Aortic smooth muscle cell (primary cell): ENCODE data around the gene MYCN. TPM values are rescaled to one million over a fixed set of nuclear protein-coding genes. Genes with fewer than 3 reads are reported as not detected.

Source experiments
- total RNA-seq: library from RNA; depleted of rRNA; stranded (reverse); fragments of >200 nt; gene quantifications from 2 replicates; pipeline ENCODE4 v1.2.3, GENCODE V29; 2014

The MYCN gene
- not detected in 2 replicates for total RNA-seq

DNA sequence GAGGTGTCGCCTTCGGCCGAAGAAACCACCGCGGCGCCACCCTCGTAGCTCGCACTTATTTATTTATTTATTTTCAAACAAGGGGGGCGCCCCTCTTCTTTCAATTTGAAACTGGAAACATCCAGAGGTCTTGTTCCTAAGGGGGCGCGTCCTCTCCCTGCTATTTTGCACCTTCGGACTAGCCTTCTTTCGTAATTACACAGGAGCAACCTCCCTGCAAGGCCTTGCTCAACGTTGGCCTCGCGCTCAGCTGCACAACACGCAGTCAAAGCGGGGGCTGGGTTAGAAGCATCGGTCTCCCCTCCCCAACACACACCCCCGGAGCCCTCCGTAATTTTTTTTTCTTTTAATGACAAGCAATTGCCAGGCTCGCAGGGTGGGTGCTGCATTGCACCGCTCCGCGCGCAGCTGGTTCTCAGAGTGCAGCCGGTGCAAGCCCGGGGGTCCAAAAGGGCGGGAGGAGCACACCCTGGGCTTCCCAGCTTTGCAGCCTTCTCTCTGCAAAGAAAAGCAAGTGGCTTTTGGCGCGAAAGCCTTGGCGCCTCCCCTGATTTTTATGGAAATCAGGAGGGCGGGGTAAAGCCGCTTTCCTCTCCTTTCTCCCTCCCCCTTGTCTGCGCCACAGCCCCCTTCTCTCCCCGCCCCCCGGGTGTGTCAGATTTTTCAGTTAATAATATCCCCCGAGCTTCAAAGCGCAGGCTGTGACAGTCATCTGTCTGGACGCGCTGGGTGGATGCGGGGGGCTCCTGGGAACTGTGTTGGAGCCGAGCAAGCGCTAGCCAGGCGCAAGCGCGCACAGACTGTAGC lies at the start of gene MYCN:
TSS of gene MYCN (plus strand) at position 697 of the 807 bp plus-strand sequence. CDS start 1,515 bp downstream, outside the sequence.

